NCI-H82 (cell line): ENCODE measurements around the gene PTH2R.
"Not testable (repeated sequence)": the region's sequence is repeated elsewhere in the genome, so short reads cannot be mapped to it uniquely, and the experiment has no call there.

ENCODE experiments used
- DNase-seq: peaks from one replicate; lab custom pipeline; 2025; lab: John Stamatoyannopoulos, UW

The PTH2R gene

DNA sequence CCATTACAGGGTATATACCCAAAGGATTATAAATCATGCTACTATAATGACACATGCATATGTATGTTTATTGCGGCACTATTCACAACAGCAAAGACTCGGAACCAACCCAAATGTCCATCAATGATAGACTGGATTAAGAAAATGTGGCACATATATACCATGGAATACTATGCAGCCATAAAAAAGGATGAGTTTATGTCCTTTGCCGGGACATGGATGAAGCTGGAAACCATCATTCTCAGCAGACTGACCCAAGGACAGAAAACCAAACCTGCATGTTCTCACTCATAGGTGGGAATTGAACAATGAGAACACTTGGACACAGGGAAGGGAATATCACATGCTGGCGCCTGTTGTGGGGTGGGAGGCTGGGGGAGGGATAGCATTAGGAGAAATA, 9.8 kb upstream of the PTH2R start:
- DNase-seq: not testable (repeated sequence)

DNA sequence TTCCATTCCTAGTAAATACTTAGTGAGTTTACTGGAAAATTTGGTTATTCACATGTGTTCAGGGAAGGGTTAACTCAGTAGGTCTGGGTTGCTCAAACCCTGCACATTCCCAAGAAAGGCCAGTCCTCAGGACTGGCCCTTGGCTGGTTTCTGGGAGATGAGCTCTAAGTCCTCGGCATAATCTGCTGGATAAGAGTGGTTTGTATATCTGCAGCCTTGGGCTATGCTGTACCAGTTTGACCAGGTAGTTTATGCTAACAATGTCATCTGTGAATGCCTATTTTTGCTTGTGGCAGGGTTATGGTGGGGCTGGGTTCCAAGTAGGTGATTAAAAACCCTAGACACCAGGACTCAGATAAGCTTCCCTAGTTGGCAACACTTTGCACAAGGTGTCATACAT, 7.4 kb upstream of the PTH2R start:
- DNase-seq: no peak

GRCh38 chr2:208407667-208408066, 1.1 kb downstream of the PTH2R start:
- peak; percentile 65 for DNase-seq

- DNase-seq: no peak
Observed at GRCh38 chr2:208413931-208414330, 7.3 kb downstream of the PTH2R start.

GRCh38 chr2:208415255-208415654, 8.7 kb downstream of the PTH2R start:
- DNase-seq: no peak

- DNase-seq: no peak
Observed at GRCh38 chr2:208415897-208416296, 9.3 kb downstream of the PTH2R start.

GRCh38 chr2:208426412-208427045, 19.9 kb downstream of the PTH2R start:
- peak; percentile 85 for DNase-seq

GRCh38 chr2:208437755-208438154, 31.2 kb downstream of the PTH2R start:
- no peak for DNase-seq

GRCh38 chr2:208440716-208441115, 34.1 kb downstream of the PTH2R start:
- peak; percentile 17 for DNase-seq

DNA sequence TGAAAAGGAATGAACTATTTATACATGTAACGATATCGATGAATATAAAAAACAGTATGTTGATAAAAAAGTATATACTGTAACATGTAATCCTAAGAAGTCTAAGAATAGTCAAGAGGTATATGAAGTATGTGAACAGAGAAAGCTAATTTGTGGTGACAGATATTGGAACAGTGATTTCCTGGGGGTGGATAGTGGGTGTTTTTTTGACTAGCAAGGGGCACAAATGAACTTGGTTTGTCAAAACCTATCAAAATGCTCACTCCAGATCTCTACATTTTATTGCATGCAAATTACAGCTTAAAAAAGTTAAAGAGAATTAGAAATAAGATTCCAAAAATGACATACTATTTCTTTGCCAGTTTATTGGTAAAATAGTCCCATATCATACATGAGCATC, 35.4 kb downstream of the PTH2R start:
- DNase-seq: no peak

GRCh38 chr2:208447447-208447846, 40.9 kb downstream of the PTH2R start:
- DNase-seq: not testable (repeated sequence)

GRCh38 chr2:208451061-208451460, 44.5 kb downstream of the PTH2R start:
- no peak for DNase-seq

GRCh38 chr2:208454861-208455260, 48.3 kb downstream of the PTH2R start:
- no peak for DNase-seq

DNA sequence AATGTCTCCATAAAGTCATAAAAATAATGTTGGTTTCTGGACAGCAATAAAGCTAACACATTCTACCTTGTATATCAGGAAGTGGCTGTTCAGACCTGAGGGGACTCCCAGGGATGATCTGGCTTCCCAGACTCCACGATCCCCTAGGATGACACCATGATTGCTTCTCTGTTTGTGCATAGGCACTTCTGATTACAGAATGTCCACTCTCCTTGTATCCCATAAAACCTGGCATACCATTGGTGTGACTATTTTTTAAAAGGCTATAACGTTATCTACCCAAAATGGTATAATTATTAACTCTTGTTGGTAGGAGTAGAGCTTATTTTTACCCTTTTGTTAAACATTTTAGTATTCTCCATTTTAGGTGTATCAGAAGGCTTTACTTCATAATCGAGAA, 57.1 kb downstream of the PTH2R start:
- DNase-seq: no peak

- no peak for DNase-seq
Observed at GRCh38 chr2:208464205-208464604, 57.6 kb downstream of the PTH2R start.

- DNase-seq: peak; percentile 84
Observed at GRCh38 chr2:208466151-208466919, 59.7 kb downstream of the PTH2R start.

DNA sequence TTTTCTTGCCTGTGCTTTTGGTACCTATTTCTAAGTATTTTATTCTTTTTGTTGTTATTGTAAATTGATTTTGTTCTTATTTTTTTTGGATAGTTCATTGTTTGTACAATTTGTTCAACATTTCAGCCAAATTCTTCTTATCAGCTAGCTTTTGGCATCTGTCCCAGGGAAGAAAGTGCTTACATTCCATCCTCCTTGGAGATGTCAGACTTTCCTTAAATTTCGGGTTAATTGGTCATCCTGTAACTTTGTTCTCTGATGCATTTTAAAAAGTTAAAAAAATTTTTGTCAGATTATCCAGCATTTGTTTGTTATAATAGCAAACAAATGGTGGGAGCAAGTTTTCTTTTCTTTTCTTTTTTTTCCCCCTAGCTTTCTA, 60.3 kb downstream of the PTH2R start:
- no peak for DNase-seq

- no peak for DNase-seq
Observed at GRCh38 chr2:208467564-208467963, 61.0 kb downstream of the PTH2R start.

GRCh38 chr2:208477741-208478140, 71.1 kb downstream of the PTH2R start:
- no peak for DNase-seq

DNA sequence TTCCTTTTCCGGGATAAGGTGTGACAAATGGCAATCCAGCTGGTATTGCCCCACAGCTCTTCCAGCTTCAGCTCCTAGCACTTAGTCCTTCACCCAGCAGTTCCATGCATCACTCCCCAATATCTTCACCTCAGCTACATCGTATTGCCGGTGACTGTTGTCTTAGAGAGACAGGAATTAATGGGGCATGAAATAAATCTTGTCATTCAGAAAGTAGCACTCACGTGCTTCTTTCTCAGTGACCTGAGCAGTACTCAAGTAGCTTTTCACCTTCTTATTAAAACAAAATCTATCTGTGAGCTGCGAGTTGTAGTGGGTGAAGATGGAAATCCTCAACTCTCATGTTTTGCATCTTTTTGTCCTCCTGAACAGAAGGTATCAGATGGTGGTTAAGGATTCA, 72.8 kb downstream of the PTH2R start:
- no peak for DNase-seq

- DNase-seq: not testable (repeated sequence)
Observed at GRCh38 chr2:208481945-208482344, 75.4 kb downstream of the PTH2R start.

- DNase-seq: not testable (repeated sequence)
Observed at GRCh38 chr2:208482453-208483015, 75.9 kb downstream of the PTH2R start.

GRCh38 chr2:208485390-208485789, 78.8 kb downstream of the PTH2R start:
- no peak for DNase-seq
